Measurements from ENCODE around the gene EEFSEC.

- TF ChIP-seq EZH2 (IDR thresholded peaks at IDR 0.05; ENCODE audit: low read depth) = no peak
- TF ChIP-seq, protein P1, sequence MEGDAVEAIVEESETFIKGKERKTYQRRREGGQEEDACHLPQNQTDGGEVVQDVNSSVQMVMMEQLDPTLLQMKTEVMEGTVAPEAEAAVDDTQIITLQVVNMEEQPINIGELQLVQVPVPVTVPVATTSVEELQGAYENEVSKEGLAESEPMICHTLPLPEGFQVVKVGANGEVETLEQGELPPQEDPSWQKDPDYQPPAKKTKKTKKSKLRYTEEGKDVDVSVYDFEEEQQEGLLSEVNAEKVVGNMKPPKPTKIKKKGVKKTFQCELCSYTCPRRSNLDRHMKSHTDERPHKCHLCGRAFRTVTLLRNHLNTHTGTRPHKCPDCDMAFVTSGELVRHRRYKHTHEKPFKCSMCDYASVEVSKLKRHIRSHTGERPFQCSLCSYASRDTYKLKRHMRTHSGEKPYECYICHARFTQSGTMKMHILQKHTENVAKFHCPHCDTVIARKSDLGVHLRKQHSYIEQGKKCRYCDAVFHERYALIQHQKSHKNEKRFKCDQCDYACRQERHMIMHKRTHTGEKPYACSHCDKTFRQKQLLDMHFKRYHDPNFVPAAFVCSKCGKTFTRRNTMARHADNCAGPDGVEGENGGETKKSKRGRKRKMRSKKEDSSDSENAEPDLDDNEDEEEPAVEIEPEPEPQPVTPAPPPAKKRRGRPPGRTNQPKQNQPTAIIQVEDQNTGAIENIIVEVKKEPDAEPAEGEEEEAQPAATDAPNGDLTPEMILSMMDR (conservative IDR thresholded peaks at IDR 0.05) = no peak
Measured at GRCh38 chr3:128175768-128176167, 22.5 kb downstream of the EEFSEC start.
